ENCODE results near the gene LYRM4.

- TF ChIP-seq CTCF (IDR thresholded peaks at IDR 0.05; ENCODE audit: poor library complexity, severe bottlenecking) (no peak), POLR2AphosphoS5 (IDR thresholded peaks at IDR 0.05) (no peak), EP300 (conservative IDR thresholded peaks at IDR 0.05; ENCODE audit: poor library complexity, severe bottlenecking) (no peak), RAD21 (conservative IDR thresholded peaks at IDR 0.05) (no peak), TAF1 (IDR thresholded peaks at IDR 0.05; ENCODE audit: low read depth) (no peak)
These were observed 55.7 kb downstream of the LYRM4 start for GRCh38 chr6:5205035-5205507.

Data from neural cell (in vitro differentiated cells).